Activated CD8-positive, alpha-beta T cell treated with anti-CD3 and anti-CD28 coated beads for 36 hours (primary cell): ENCODE results near the gene SIN3B. TPM values are rescaled to one million over a fixed set of nuclear protein-coding genes. Genes with fewer than 3 reads are reported as not detected.

ENCODE experiments used
- ATAC-seq: fragments of 200-7000 bp; cut with Tn5 transposase; one replicate; pipeline ENCODE4 v1.10.0; 2021; ENCODE audit warnings: mild to moderate bottlenecking, moderate library complexity
- CTCF ChIA-PET: fragments of 350-600 bp; sonication (Branson Sonifier 250); formaldehyde crosslinking; loops from one replicate; lab custom pipeline; 2021; ENCODE audit warnings: antibody characterized with exemption; lab: Charles Lee
- POLR2A ChIA-PET: fragments of 350-600 bp; sonication (Branson Sonifier 250); formaldehyde crosslinking; loops from one replicate; lab custom pipeline; 2021; ENCODE audit warnings: antibody characterized with exemption; lab: Charles Lee
- DNase-seq: peaks from one replicate; pipeline ENCODE4 v3.0.0-alpha.2; 2020
- H3K27ac Mint-ChIP-seq: one replicate; pipeline ENCODE4 v1.8.0; 2021; ENCODE audit warnings: mild to moderate bottlenecking, mixed read lengths
- H3K27me3 Mint-ChIP-seq: one replicate; pipeline ENCODE4 v1.8.0; 2021; ENCODE audit warnings: mixed read lengths
- H3K36me3 Mint-ChIP-seq: one replicate; pipeline ENCODE4 v1.8.0; 2021; ENCODE audit warnings: low read depth, mixed read lengths
- H3K4me1 Mint-ChIP-seq: one replicate; pipeline ENCODE4 v1.8.0; 2021; ENCODE audit warnings: low read depth, mixed read lengths
- H3K4me3 Mint-ChIP-seq: one replicate; pipeline ENCODE4 v1.8.0; 2021; ENCODE audit warnings: mild to moderate bottlenecking, moderate library complexity, mixed read lengths
- H3K9me3 Mint-ChIP-seq: one replicate; pipeline ENCODE4 v1.8.0; 2021; ENCODE audit warnings: mixed read lengths
- CTCF ChIP-seq: fragments of 200-600 bp; IDR thresholded peaks from one replicate; pipeline ENCODE4 v1.8.0; 2022; ENCODE audit warnings: antibody characterized with exemption, mild to moderate bottlenecking
- intact Hi-C: fragments of 100-400 bp; cut with micrococcal nuclease; formaldehyde crosslinking; loops from one replicate; pipeline ENCODE4 v1.10.0; 2022
- total RNA-seq, 2 experiments: library from RNA; stranded (reverse); gene quantifications; one replicate each; pipeline ENCODE4 v1.2.3, GENCODE V29; 2021

The SIN3B gene
- total RNA-seq, 2 experiments from 2014 or later, result 27.6 to 31.6 TPM

- ATAC-seq, result peak; percentile 6
- no peak for DNase-seq
- peaks cover 14% of the 10 kb centered on the region for H3K27me3 Mint-ChIP-seq
- POLR2A ChIA-PET, result interaction anchor here (0.9 to 1.2 kb wide), 2 partner anchors 91 to 170 kb away, joined by 3 read pairs; partner anchors contain the start of gene SMIM7
- H3K9me3 Mint-ChIP-seq, result no peaks in the 10 kb centered on the region
- intact Hi-C loops, result no loop called here
- no peak for TF ChIP-seq CTCF
- CTCF ChIA-PET, result no interaction called here
- H3K4me1 Mint-ChIP-seq, result peaks cover 25% of the 10 kb centered on the region
- H3K36me3 Mint-ChIP-seq, result peaks cover 23% of the 10 kb centered on the region
- H3K4me3 Mint-ChIP-seq, result peak overlapping the region; percentile 85
- H3K27ac Mint-ChIP-seq, result peak overlapping the region; percentile 88
Measured at GRCh38 chr19:16829822-16830289, 658 bp downstream of the SIN3B start.

- CTCF ChIA-PET, result interaction anchor here (0.6 kb wide), 1 partner anchor 377 kb away, joined by 3 read pairs; no protein-coding TSS in a partner anchor
- Mint-ChIP-seq H3K4me1 (peaks cover 21% of the 10 kb centered on the region), H3K4me3 (peak overlapping the region; percentile 85), H3K27ac (peak overlapping the region; percentile 88), H3K36me3 (peaks cover 23% of the 10 kb centered on the region), H3K9me3 (no peaks in the 10 kb centered on the region), H3K27me3 (peaks cover 8% of the 10 kb centered on the region)
- no peak for TF ChIP-seq CTCF
- no peak for DNase-seq
- POLR2A ChIA-PET, result interaction anchor here (0.6 to 1.0 kb wide), 2 partner anchors 12 to 664 kb away, joined by 3 read pairs; no protein-coding TSS in a partner anchor
- ATAC-seq, result no peak
- intact Hi-C loops, result no loop called here
Measured at GRCh38 chr19:16830679-16831078, 1.5 kb downstream of the SIN3B start.

- no peak for ATAC-seq
- POLR2A ChIA-PET, result interaction anchor here (1.0 kb wide), 1 partner anchor 11 kb away, joined by 3 read pairs; no protein-coding TSS in a partner anchor
- CTCF ChIA-PET, result no interaction called here
- no peak for DNase-seq
- Mint-ChIP-seq H3K36me3 (peaks cover 29% of the 10 kb centered on the region), H3K9me3 (no peaks in the 10 kb centered on the region), H3K27ac (no peak overlapping the region), H3K4me1 (peaks cover 21% of the 10 kb centered on the region), H3K4me3 (no peak overlapping the region), H3K27me3 (peaks cover 2% of the 10 kb centered on the region)
- TF ChIP-seq CTCF, result no peak
- intact Hi-C loops, result no loop called here
Measured at GRCh38 chr19:16831531-16831930, 2.3 kb downstream of the SIN3B start.

- DNase-seq (peak; percentile 21), ATAC-seq (no peak)
- no peak overlapping the region for H3K4me3 Mint-ChIP-seq
- H3K27me3 Mint-ChIP-seq, result no peaks in the 10 kb centered on the region
- TF ChIP-seq CTCF, result no peak
- ChIA-PET CTCF (no interaction called here), POLR2A (no interaction called here)
- H3K27ac Mint-ChIP-seq, result peak overlapping the region; percentile 25
- H3K9me3 Mint-ChIP-seq, result no peaks in the 10 kb centered on the region
- H3K36me3 Mint-ChIP-seq, result peaks cover 32% of the 10 kb centered on the region
- intact Hi-C loops, result no loop called here
- H3K4me1 Mint-ChIP-seq, result peaks cover 22% of the 10 kb centered on the region
Measured at GRCh38 chr19:16834747-16835146, 5.5 kb downstream of the SIN3B start.

GRCh38 chr19:16836115-16837034, 7.2 kb downstream of the SIN3B start:
- intact Hi-C loops, result no loop called here
- ChIA-PET POLR2A (no interaction called here), CTCF (no interaction called here)
- peaks cover 28% of the 10 kb centered on the region for H3K36me3 Mint-ChIP-seq
- no peaks in the 10 kb centered on the region for H3K27me3 Mint-ChIP-seq
- no peak overlapping the region for H3K27ac Mint-ChIP-seq
- TF ChIP-seq CTCF, result no peak
- no peaks in the 10 kb centered on the region for H3K9me3 Mint-ChIP-seq
- ATAC-seq, result peak; percentile 39
- peaks cover 13% of the 10 kb centered on the region for H3K4me1 Mint-ChIP-seq
- peak; percentile 27 for DNase-seq
- H3K4me3 Mint-ChIP-seq, result no peak overlapping the region
